NB4 (cell line): ENCODE results near the gene TMEM52B.

ENCODE experiments used
- MYC ChIP-seq: IDR thresholded peaks from 2 replicates; pipeline ENCODE4 v1.6.1; 2011; ENCODE audit warnings: low read depth, low read length
- POLR2A ChIP-seq: IDR thresholded peaks from 2 replicates; pipeline ENCODE4 v1.6.1; 2011; ENCODE audit warnings: mild to moderate bottlenecking; ENCODE audit not compliant: insufficient read length; ENCODE audit errors: extremely low read depth
- TF ChIP-seq, protein P1 (sequence below): IDR thresholded peaks from one replicate; pipeline ENCODE4 v1.5.1; 2012; ENCODE audit warnings: low read depth, low read length
- TF ChIP-seq, protein P2 (sequence below): IDR thresholded peaks from 2 replicates; pipeline ENCODE4 v1.6.1; 2011; ENCODE audit warnings: low read depth, low read length

GRCh38 chr12:10221846-10222245 is 43.0 kb downstream of the TMEM52B start:
- TF ChIP-seq, protein P1, sequence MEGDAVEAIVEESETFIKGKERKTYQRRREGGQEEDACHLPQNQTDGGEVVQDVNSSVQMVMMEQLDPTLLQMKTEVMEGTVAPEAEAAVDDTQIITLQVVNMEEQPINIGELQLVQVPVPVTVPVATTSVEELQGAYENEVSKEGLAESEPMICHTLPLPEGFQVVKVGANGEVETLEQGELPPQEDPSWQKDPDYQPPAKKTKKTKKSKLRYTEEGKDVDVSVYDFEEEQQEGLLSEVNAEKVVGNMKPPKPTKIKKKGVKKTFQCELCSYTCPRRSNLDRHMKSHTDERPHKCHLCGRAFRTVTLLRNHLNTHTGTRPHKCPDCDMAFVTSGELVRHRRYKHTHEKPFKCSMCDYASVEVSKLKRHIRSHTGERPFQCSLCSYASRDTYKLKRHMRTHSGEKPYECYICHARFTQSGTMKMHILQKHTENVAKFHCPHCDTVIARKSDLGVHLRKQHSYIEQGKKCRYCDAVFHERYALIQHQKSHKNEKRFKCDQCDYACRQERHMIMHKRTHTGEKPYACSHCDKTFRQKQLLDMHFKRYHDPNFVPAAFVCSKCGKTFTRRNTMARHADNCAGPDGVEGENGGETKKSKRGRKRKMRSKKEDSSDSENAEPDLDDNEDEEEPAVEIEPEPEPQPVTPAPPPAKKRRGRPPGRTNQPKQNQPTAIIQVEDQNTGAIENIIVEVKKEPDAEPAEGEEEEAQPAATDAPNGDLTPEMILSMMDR: no peak
- TF ChIP-seq POLR2A (no peak), MYC (no peak)
- TF ChIP-seq, protein P2, sequence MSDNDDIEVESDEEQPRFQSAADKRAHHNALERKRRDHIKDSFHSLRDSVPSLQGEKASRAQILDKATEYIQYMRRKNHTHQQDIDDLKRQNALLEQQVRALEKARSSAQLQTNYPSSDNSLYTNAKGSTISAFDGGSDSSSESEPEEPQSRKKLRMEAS: no peak
